ENCODE data around the gene MZT2B. TPM values are rescaled to one million over a fixed set of nuclear protein-coding genes. Genes with fewer than 3 reads are reported as not detected.
"Not testable (repeated sequence)": the region's sequence is repeated elsewhere in the genome, so short reads cannot be mapped to it uniquely, and the experiment has no call there.

Gene MZT2B
- total and polyA plus RNA-seq, 2 of the 8 experiments (the other 6 are each of a cell fraction or from before 2014, with no cell fraction given), result 90.3 to 151 TPM

- H3K56ac ChIP-seq (replicated peaks; ENCODE audit: insufficient read length, low read depth, low read length); H2BK120ac ChIP-seq (replicated peaks; ENCODE audit: low read depth, low read length); H3K36me3 ChIP-seq (ENCODE audit: control insufficient read depth in 2 of 4, insufficient read depth in 4 of 4, low read length in 3 of 4); H2BK12ac ChIP-seq (ENCODE audit: low read depth, low read length); FAIRE-seq; H4K20me1 ChIP-seq (replicated peaks in 1 of 2; ENCODE audit: control insufficient read depth in 1 of 2, insufficient read depth in 2 of 2, low read length in 2 of 2); H3K23me2 ChIP-seq (ENCODE audit: low read depth, low read length); H3K4ac ChIP-seq (replicated peaks; ENCODE audit: insufficient read length, low read depth, low read length); H3K9me3 ChIP-seq (ENCODE audit: insufficient read depth in 2 of 2, low read depth in 1 of 2, low read length in 1 of 2); H2BK5ac ChIP-seq (ENCODE audit: low read depth, low read length); POLR2A ChIA-PET (ENCODE audit: partially characterized antibody); H3K79me2 ChIP-seq (ENCODE audit: control insufficient read depth in 1 of 2, insufficient read depth in 2 of 2, low read length in 2 of 2); H3K23ac ChIP-seq (ENCODE audit: insufficient read length); H3K4me3 ChIP-seq (ENCODE audit: extremely low read depth in 1 of 4, insufficient read depth in 2 of 4, low read depth in 3 of 4, low read length in 4 of 4); H3K4me1 ChIP-seq (replicated peaks in 1 of 4; ENCODE audit: control insufficient read depth in 3 of 4, insufficient read depth in 4 of 4, low read length in 3 of 4); H2BK15ac ChIP-seq (ENCODE audit: low read length); DNase-seq (ENCODE audit: low read depth in 1 of 2, low spot score in 2 of 2); H3K27ac ChIP-seq (ENCODE audit: low read depth, low read length); H2AFZ ChIP-seq (ENCODE audit: low read length); H4K5ac ChIP-seq (ENCODE audit: insufficient read length, low read depth, low read length); H3K14ac ChIP-seq (ENCODE audit: insufficient read length); H3K9ac ChIP-seq (replicated peaks in 1 of 4; ENCODE audit: extremely low read depth in 1 of 4, low read depth in 3 of 4, low read length in 3 of 4); H3K4me2 ChIP-seq (ENCODE audit: insufficient read depth in 1 of 2, low read depth in 2 of 2, low read length in 2 of 2); H3K18ac ChIP-seq (ENCODE audit: extremely low read depth, low read length); H2AK5ac ChIP-seq (ENCODE audit: low read depth, low read length); H3K27me3 ChIP-seq (replicated peaks in 1 of 4; ENCODE audit: control insufficient read depth in 3 of 4, extremely low read depth in 1 of 4, insufficient read depth in 3 of 4, low read length in 3 of 4); H2BK20ac ChIP-seq (ENCODE audit: low read length); H4K91ac ChIP-seq (replicated peaks; ENCODE audit: insufficient read length, low read length); H3K79me1 ChIP-seq (ENCODE audit: low read depth, low read length); H4K8ac ChIP-seq (ENCODE audit: extremely low read depth, insufficient read depth, low read length): not testable (repeated sequence)
- 98% methylated on average over 12 of the region's 15 CpGs; no CpG with 5 or more reads in 1 of the 2 experiments for WGBS, 2 experiments (ENCODE audit: extremely low coverage in 1 of 2, insufficient coverage in 1 of 2, insufficient read length in 1 of 2, insufficient replicate concordance in 2 of 2, low coverage in 1 of 2, low lambda C conversion rate in 2 of 2, missing lambda C conversion rate in 1 of 2)
- CTCF ChIA-PET (ENCODE audit: partially characterized antibody), result interaction anchor here (0.6 kb wide), 1 partner anchor 1088 kb away, joined by 3 read pairs; no protein-coding TSS in a partner anchor
Observed at GRCh38 chr2:130230907-130231306, 48.8 kb downstream of the MZT2B start.

Data from H1 (cell line).